ENCODE results near the gene TMEM245.

TMEM245 gene

GRCh38 chr9:109088221-109088620 is 31.5 kb downstream of the TMEM245 start:
- H3K4me1 ChIP-seq (ENCODE audit: control insufficient read depth, insufficient read depth, low read length), result no peaks in the 10 kb centered on the region
- H3K9me3 ChIP-seq (ENCODE audit: control insufficient read depth, insufficient read depth, low read depth, low read length), result no peaks in the 10 kb centered on the region
- peaks cover 8 to 77% of the 10 kb centered on the region in 2 experiments; a peak in 2 of 3 replicates for H3K36me3 ChIP-seq (ENCODE audit: control insufficient read depth in 2 of 2, insufficient read depth in 1 of 2, low read length in 2 of 2)
- POLR2A ChIA-PET, result no interaction called here
- H3K27ac ChIP-seq (ENCODE audit: extremely low read depth, low read depth, low read length), result no peak overlapping the region
- TF ChIP-seq ZNF223 (tag by site-specific recombination; IDR thresholded peaks at IDR 0.05), result no peak
- TF ChIP-seq ZNF174 (tag by site-specific recombination; IDR thresholded peaks at IDR 0.05), result no peak
- TF ChIP-seq ZNF707 (tag by site-specific recombination; IDR thresholded peaks at IDR 0.05), result no peak
- no peak for TF ChIP-seq TRIM28 (IDR thresholded peaks at IDR 0.05; ENCODE audit: borderline replicate concordance, low read length)
- TF ChIP-seq ZNF624 (tag by site-specific recombination; IDR thresholded peaks at IDR 0.05), result no peak
- TF ChIP-seq ZNF596 (tag by site-specific recombination; IDR thresholded peaks at IDR 0.05), result no peak
- no peak for TF ChIP-seq ZNF366 (tag by site-specific recombination; conservative IDR thresholded peaks at IDR 0.05)
- TF ChIP-seq ZNF341 (tag by site-specific recombination; IDR thresholded peaks at IDR 0.05; ENCODE audit: low read depth), result no peak
- no peak for TF ChIP-seq ZNF658 (tag by site-specific recombination; IDR thresholded peaks at IDR 0.05)
- TF ChIP-seq, protein P1, sequence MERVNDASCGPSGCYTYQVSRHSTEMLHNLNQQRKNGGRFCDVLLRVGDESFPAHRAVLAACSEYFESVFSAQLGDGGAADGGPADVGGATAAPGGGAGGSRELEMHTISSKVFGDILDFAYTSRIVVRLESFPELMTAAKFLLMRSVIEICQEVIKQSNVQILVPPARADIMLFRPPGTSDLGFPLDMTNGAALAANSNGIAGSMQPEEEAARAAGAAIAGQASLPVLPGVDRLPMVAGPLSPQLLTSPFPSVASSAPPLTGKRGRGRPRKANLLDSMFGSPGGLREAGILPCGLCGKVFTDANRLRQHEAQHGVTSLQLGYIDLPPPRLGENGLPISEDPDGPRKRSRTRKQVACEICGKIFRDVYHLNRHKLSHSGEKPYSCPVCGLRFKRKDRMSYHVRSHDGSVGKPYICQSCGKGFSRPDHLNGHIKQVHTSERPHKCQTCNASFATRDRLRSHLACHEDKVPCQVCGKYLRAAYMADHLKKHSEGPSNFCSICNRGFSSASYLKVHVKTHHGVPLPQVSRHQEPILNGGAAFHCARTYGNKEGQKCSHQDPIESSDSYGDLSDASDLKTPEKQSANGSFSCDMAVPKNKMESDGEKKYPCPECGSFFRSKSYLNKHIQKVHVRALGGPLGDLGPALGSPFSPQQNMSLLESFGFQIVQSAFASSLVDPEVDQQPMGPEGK (tag by site-specific recombination; IDR thresholded peaks at IDR 0.05), result no peak
- TF ChIP-seq ZNF221 (tag by site-specific recombination; IDR thresholded peaks at IDR 0.05; ENCODE audit: borderline replicate concordance), result no peak
- no peak for TF ChIP-seq ZNF202 (tag by site-specific recombination; IDR thresholded peaks at IDR 0.05; ENCODE audit: borderline replicate concordance)
- no peak for TF ChIP-seq GLIS2 (tag by site-specific recombination; IDR thresholded peaks at IDR 0.05)
- TF ChIP-seq, protein P2, sequence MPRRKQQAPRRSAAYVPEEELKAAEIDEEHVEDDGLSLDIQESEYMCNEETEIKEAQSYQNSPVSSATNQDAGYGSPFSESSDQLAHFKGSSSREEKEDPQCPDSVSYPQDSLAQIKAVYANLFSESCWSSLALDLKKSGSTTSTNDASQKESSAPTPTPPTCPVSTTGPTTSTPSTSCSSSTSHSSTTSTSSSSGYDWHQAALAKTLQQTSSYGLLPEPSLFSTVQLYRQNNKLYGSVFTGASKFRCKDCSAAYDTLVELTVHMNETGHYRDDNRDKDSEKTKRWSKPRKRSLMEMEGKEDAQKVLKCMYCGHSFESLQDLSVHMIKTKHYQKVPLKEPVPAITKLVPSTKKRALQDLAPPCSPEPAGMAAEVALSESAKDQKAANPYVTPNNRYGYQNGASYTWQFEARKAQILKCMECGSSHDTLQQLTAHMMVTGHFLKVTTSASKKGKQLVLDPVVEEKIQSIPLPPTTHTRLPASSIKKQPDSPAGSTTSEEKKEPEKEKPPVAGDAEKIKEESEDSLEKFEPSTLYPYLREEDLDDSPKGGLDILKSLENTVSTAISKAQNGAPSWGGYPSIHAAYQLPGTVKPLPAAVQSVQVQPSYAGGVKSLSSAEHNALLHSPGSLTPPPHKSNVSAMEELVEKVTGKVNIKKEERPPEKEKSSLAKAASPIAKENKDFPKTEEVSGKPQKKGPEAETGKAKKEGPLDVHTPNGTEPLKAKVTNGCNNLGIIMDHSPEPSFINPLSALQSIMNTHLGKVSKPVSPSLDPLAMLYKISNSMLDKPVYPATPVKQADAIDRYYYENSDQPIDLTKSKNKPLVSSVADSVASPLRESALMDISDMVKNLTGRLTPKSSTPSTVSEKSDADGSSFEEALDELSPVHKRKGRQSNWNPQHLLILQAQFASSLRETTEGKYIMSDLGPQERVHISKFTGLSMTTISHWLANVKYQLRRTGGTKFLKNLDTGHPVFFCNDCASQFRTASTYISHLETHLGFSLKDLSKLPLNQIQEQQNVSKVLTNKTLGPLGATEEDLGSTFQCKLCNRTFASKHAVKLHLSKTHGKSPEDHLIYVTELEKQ (tag by site-specific recombination; IDR thresholded peaks at IDR 0.05; ENCODE audit: borderline replicate concordance), result no peak
- no peak for TF ChIP-seq ZNF19 (tag by site-specific recombination; IDR thresholded peaks at IDR 0.05; ENCODE audit: low read depth)
- no peak for TF ChIP-seq ZNF292 (tag by site-specific recombination; IDR thresholded peaks at IDR 0.05; ENCODE audit: borderline replicate concordance, low read depth)
- CTCF ChIA-PET, result interaction anchor here (0.5 to 1.1 kb wide), 5 partner anchors 28 to 382 kb away, joined by 3 to 6 read pairs (median 5); no protein-coding TSS in a partner anchor
- H3K4me3 ChIP-seq (ENCODE audit: low read depth, low read length), result no peak overlapping the region

DNA sequence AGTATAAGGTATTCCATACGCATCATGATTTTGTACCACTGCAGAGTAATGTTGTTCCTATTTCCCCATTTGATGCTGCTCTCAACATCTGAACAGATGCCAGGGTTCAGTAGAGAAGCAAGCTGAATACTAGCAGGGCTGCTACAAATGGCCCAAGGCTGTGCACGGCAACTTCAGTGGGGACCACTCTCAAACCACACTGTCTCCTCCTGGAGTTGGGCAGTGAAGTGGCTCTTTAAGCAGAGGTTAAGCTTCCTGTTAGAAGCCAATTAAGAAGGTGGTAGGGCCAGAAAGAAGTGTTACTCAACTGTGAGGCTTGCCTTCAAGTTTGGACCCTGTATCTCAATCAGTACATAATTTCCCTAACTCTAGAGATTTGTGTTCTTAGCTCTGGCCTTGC is 32.0 kb downstream of the TMEM245 start:
- peaks cover 8 to 73% of the 10 kb centered on the region in 2 experiments; a peak in 2 of 3 replicates for H3K36me3 ChIP-seq (ENCODE audit: control insufficient read depth in 2 of 2, insufficient read depth in 1 of 2, low read length in 2 of 2)
- TF ChIP-seq FEZF1 (tag by site-specific recombination; IDR thresholded peaks at IDR 0.05) (no peak), ZNF16 (tag by site-specific recombination; IDR thresholded peaks at IDR 0.05; ENCODE audit: low read depth) (no peak), ZNF366 (tag by site-specific recombination; conservative IDR thresholded peaks at IDR 0.05) (no peak), ZNF707 (tag by site-specific recombination; IDR thresholded peaks at IDR 0.05) (no peak), ZNF155 (tag by site-specific recombination; IDR thresholded peaks at IDR 0.05) (no peak), OSR2 (tag by site-specific recombination; IDR thresholded peaks at IDR 0.05) (no peak), ZFP41 (tag by site-specific recombination; IDR thresholded peaks at IDR 0.05; ENCODE audit: borderline replicate concordance) (no peak), WT1 (tag by site-specific recombination; IDR thresholded peaks at IDR 0.05) (no peak), ZNF624 (tag by site-specific recombination; IDR thresholded peaks at IDR 0.05) (no peak), ZNF488 (tag by site-specific recombination; IDR thresholded peaks at IDR 0.05) (no peak), ZXDB (tag by site-specific recombination; IDR thresholded peaks at IDR 0.05) (no peak), ZNF639 (tag by site-specific recombination; IDR thresholded peaks at IDR 0.05) (no peak), ZNF776 (tag by site-specific recombination; IDR thresholded peaks at IDR 0.05; ENCODE audit: borderline replicate concordance) (no peak)
- TF ChIP-seq, protein P3, sequence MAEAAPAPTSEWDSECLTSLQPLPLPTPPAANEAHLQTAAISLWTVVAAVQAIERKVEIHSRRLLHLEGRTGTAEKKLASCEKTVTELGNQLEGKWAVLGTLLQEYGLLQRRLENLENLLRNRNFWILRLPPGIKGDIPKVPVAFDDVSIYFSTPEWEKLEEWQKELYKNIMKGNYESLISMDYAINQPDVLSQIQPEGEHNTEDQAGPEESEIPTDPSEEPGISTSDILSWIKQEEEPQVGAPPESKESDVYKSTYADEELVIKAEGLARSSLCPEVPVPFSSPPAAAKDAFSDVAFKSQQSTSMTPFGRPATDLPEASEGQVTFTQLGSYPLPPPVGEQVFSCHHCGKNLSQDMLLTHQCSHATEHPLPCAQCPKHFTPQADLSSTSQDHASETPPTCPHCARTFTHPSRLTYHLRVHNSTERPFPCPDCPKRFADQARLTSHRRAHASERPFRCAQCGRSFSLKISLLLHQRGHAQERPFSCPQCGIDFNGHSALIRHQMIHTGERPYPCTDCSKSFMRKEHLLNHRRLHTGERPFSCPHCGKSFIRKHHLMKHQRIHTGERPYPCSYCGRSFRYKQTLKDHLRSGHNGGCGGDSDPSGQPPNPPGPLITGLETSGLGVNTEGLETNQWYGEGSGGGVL (tag by site-specific recombination; IDR thresholded peaks at IDR 0.05), result no peak
- H3K4me3 ChIP-seq (ENCODE audit: low read depth, low read length), result no peak overlapping the region
- no peak overlapping the region for H3K27ac ChIP-seq (ENCODE audit: extremely low read depth, low read depth, low read length)
- ChIA-PET POLR2A (no interaction called here), CTCF (interaction anchor here (0.5 to 1.1 kb wide), 3 partner anchors 27 to 383 kb away, joined by 4 to 6 read pairs (median 5); no protein-coding TSS in a partner anchor)
- no peaks in the 10 kb centered on the region for H3K9me3 ChIP-seq (ENCODE audit: control insufficient read depth, insufficient read depth, low read depth, low read length)
- H3K4me1 ChIP-seq (ENCODE audit: control insufficient read depth, insufficient read depth, low read length), result no peaks in the 10 kb centered on the region
